GM12878 (cell line): ENCODE measurements around the gene SCNM1. TPM values are rescaled to one million over a fixed set of nuclear protein-coding genes. Genes with fewer than 3 reads are reported as not detected.

Source experiments
- ATAC-seq: fragments of 200-7000 bp; cut with Tn5 transposase; 3 replicates; pipeline ENCODE4 v1.9.1; 2020; ENCODE audit warnings: mild to moderate bottlenecking, moderate library complexity
- BruUV-seq: library from RNA; stranded (reverse); fragments of 400-500 nt; replicated peaks from 2 replicates; lab custom pipeline; 2021; lab: Mats Ljungman, UMichigan
- CTCF ChIA-PET: fragments of 300-600 bp; sonication (Branson Sonifier 250); formaldehyde crosslinking; extraction: SDS; loops from one replicate; lab custom pipeline; 2021; ENCODE audit warnings: inconsistent platforms; lab: Yijun Ruan, JAX
- POLR2A ChIA-PET: fragments of 350-600 bp; formaldehyde crosslinking; extraction: SDS; loops from one replicate; lab custom pipeline; 2021; ENCODE audit warnings: inconsistent platforms; lab: Charles Lee
- RAD21 ChIA-PET: fragments of 300-600 bp; sonication (Branson Sonifier 250); formaldehyde crosslinking; loops from one replicate; lab custom pipeline; 2023; ENCODE audit warnings: antibody characterized with exemption; ENCODE audit not compliant: unreplicated experiment; lab: Charles Lee
- SMC1A ChIA-PET: fragments of 300-600 bp; sonication (Branson Sonifier 250); formaldehyde crosslinking; loops from one replicate; lab custom pipeline; 2023; ENCODE audit not compliant: unreplicated experiment, uncharacterized antibody; lab: Charles Lee
- DNase-seq: peaks from one replicate; pipeline ENCODE4 v3.0.0-alpha.2; 2011; ENCODE audit warnings: low read depth, low spot score
- FAIRE-seq: peaks from 3 replicates; lab custom pipeline; 2011; peaks lifted over from hg19 to GRCh38; lab: Jason Lieb, UNC
- H2AFZ ChIP-seq: 2 replicates; pipeline ENCODE4 v1.6.0; 2011; ENCODE audit warnings: low read depth, low read length, control low read depth; ENCODE audit not compliant: control insufficient read depth
- H3K27ac ChIP-seq: 2 replicates; pipeline ENCODE4 v1.5.1; 2011; ENCODE audit warnings: control low read depth; ENCODE audit not compliant: control insufficient read depth, insufficient read depth
- H3K27me3 ChIP-seq, 2 experiments: replicated peaks in 1 of 2; 2 replicates each; pipeline versions ENCODE4 v1.6.0 to v1.6.1; 2011; ENCODE audit warnings: low read length in 1 of 2; ENCODE audit not compliant: control insufficient read depth in 2 of 2, insufficient read depth in 2 of 2
- H3K36me3 ChIP-seq, 2 experiments: 2 replicates each; pipeline ENCODE4 v1.5.1; 2011; ENCODE audit warnings: low read length in 1 of 2; ENCODE audit not compliant: control insufficient read depth in 2 of 2, insufficient read depth in 2 of 2
- H3K4me1 ChIP-seq: 2 replicates; pipeline ENCODE4 v1.6.1; 2011; ENCODE audit warnings: mild to moderate bottlenecking, low read length, moderate library complexity, mixed read lengths; ENCODE audit not compliant: control insufficient read depth, insufficient read depth
- H3K4me2 ChIP-seq: 2 replicates; pipeline ENCODE4 v1.6.0; 2011; ENCODE audit warnings: control low read depth; ENCODE audit not compliant: control insufficient read depth, insufficient read depth
- H3K4me3 ChIP-seq: fragments of 200-600 bp; sonication (generic); 2 replicates; pipeline ENCODE4 v1.5.1; 2016
- H3K79me2 ChIP-seq: 2 replicates; pipeline ENCODE4 v1.6.0; 2011; ENCODE audit warnings: low read length; ENCODE audit not compliant: control insufficient read depth, insufficient read depth
- H3K9ac ChIP-seq: 2 replicates; pipeline ENCODE4 v1.8.0; 2011; ENCODE audit warnings: low read length, control low read depth, mixed read lengths; ENCODE audit not compliant: control insufficient read depth, insufficient read depth
- H3K9me3 ChIP-seq: replicated peaks from 3 replicates; pipeline ENCODE4 v1.5.1; 2011; ENCODE audit warnings: mild to moderate bottlenecking, low read length; ENCODE audit not compliant: control insufficient read depth, insufficient read depth
- H4K20me1 ChIP-seq: 2 replicates; pipeline ENCODE4 v1.6.0; 2011; ENCODE audit not compliant: control insufficient read depth, insufficient read depth
- CTCF ChIP-seq, 3 experiments: IDR thresholded peaks in 2 of 3; conservative IDR thresholded peaks in 1 of 3; 2 replicates each; pipeline ENCODE4 v1.5.1; 2011; ENCODE audit warnings: low read depth in 3 of 3, low read length in 3 of 3, mild to moderate bottlenecking in 3 of 3, control low read depth in 2 of 3, moderate library complexity in 2 of 3, inconsistent platforms in 1 of 3, mixed read lengths in 1 of 3; ENCODE audit not compliant: control insufficient read depth in 2 of 3, insufficient read depth in 1 of 3; ENCODE audit errors: extremely low read depth in 1 of 3
- MEF2A ChIP-seq: IDR thresholded peaks from 2 replicates; pipeline ENCODE4 v1.6.1; 2011; ENCODE audit warnings: low read depth, mild to moderate bottlenecking, low read length, moderate library complexity; ENCODE audit not compliant: insufficient read depth
- SPI1 ChIP-seq: IDR thresholded peaks from 2 replicates; pipeline ENCODE4 v1.6.1; 2011; ENCODE audit warnings: low read depth, mild to moderate bottlenecking, low read length, moderate library complexity, borderline replicate concordance; ENCODE audit not compliant: insufficient read depth
- WGBS: methylation state at CpG from one replicate; pipeline ENCODE4 v1.1.6; 2016; ENCODE audit warnings: low lambda C conversion rate; ENCODE audit not compliant: insufficient replicate concordance, insufficient coverage; ENCODE audit errors: missing lambda C conversion rate; 5-methylcytosine and 5-hydroxymethylcytosine counted together
- in situ Hi-C: fragments of 300-500 bp; cut with MboI; formaldehyde crosslinking; loops from 9 replicates; pipeline ENCODE4 v1.14.3; 2018; ENCODE audit warnings: mixed read lengths
- intact Hi-C: fragments of 100-400 bp; cut with micrococcal nuclease; formaldehyde crosslinking; loops from one replicate; pipeline ENCODE4 v1.14.2; 2022; ENCODE audit not compliant: unreplicated experiment
- polyA plus RNA-seq, 11 experiments: library from polyadenylated mRNA; depleted of rRNA in 4 of 11; unstranded in 6 of 11; stranded (reverse) in 5 of 11; fragments of >200 nt; fragmentation: Nextera tagmentation in 4 of 11; fragmentation: Illumina TruSeq in 1 of 11; extraction: Ambion mirVana in 4 of 11; extraction: Trizol in 1 of 11; gene quantifications; 1 replicate in 1 of 11; 2 replicates in 10 of 11; pipeline versions ENCODE4 v1.2.1 to v1.2.3, GENCODE V29; 2011 to 2016; ENCODE audit warnings: inconsistent platforms in 2 of 11, missing spikeins in 2 of 11, low read depth in 1 of 11
- total RNA-seq, 4 experiments: library from RNA; depleted of rRNA in 3 of 4; stranded (reverse); fragments of >200 nt in 3 of 4; fragmentation: Illumina TruSeq in 1 of 4; extraction: Trizol in 1 of 4; gene quantifications; 2 replicates each; pipeline versions ENCODE4 v1.2.1 to v1.2.3, GENCODE V29; 2013 to 2021

The SCNM1 gene
- total and polyA plus RNA-seq, 10 of the 15 experiments (the other 5 are each of a cell fraction or from before 2014, with no cell fraction given), result 25.8 to 207 (median 76.9) TPM

DNA sequence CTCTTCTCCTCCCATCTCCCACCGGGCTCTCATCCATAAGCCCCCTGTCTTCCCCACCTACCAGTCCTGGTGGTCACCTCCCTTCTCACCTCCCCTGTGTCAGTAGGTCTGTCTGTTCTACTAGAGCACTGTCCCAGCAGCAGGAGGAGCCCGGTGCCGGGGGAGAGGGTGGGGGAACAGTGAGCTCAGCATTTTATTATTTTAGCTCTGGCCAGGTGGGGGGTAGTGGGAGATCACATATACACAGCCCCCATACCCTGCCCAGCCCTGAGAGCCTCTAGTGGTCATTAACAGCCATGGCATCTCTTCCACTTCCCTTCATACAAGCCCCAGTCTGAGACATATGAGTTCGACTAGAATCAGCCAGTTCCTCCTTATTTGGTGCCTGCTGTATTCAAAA, 9.9 kb downstream of the SCNM1 start, which contains the start of gene TMOD4:
TSS of gene TMOD4 (minus strand) at position 119 of the 400 bp plus-strand sequence. CDS start 1,106 bp downstream, outside the sequence.
- ChIA-PET CTCF (interaction anchor here (0.9 to 2.7 kb wide), 5 partner anchors 12 to 105 kb away, joined by 3 to 11 read pairs (median 3); partner anchors contain the start of genes GABPB2 and TNFAIP8L2), POLR2A (interaction anchor here (0.5 kb wide), 1 partner anchor 166 kb away, joined by 3 read pairs; no protein-coding TSS in a partner anchor), RAD21 (interaction anchor here (1.0 kb wide), 1 partner anchor 14 kb away, joined by 3 read pairs; the partner anchor contains the start of gene VPS72), SMC1A (interaction anchor here (0.7 to 1.0 kb wide), 2 partner anchors 76 to 580 kb away, joined by 3 to 5 read pairs; no protein-coding TSS in a partner anchor)
- intact Hi-C loops (no loop called here), in situ Hi-C loops (no loop called here)
- WGBS, result 70% methylated on average over 4 of the region's 4 CpGs
- Histone ChIP-seq H3K9ac (no peak within 1 kb of the TSS), H3K27ac (no peak within 1 kb of the TSS), H3K79me2 (no peaks in the 10 kb centered on the region), H3K4me3 (no peak within 1 kb of the TSS), H4K20me1 (no peaks in the 10 kb centered on the region; the same call in 1 of the 2 replicates), H3K36me3 (peaks cover 13 to 15% of the 10 kb centered on the region in 2 experiments; a peak in 3 of 4 replicates), H3K4me2 (no peak within 1 kb of the TSS), H3K27me3 (no peaks in the 10 kb centered on the region), H3K9me3 (no peaks in the 10 kb centered on the region), H3K4me1 (no peaks in the 10 kb centered on the region), H2AFZ (no peak within 1 kb of the TSS)
- ATAC-seq, result peak; percentile 89
- no peak for DNase-seq
- FAIRE-seq, result no peak
- no TSS peak for BruUV-seq
- TF ChIP-seq CTCF (IDR thresholded peaks at IDR 0.05 in 2 of 3, conservative IDR thresholded peaks at IDR 0.05 in 1 of 3; ENCODE audit: control insufficient read depth in 2 of 3, extremely low read depth in 1 of 3, insufficient read depth in 1 of 3, low read depth in 3 of 3, low read length in 3 of 3) (peak; percentile 35 to 58 (median 50)), SPI1 (peak; percentile 53; the same call in 1 of the 2 replicates), MEF2A (no peak)
